Measurements from ENCODE around the gene OR51B2.
"Not testable (repeated sequence)": the region's sequence is repeated elsewhere in the genome, so short reads cannot be mapped to it uniquely, and the experiment has no call there.

The OR51B2 gene

DNA sequence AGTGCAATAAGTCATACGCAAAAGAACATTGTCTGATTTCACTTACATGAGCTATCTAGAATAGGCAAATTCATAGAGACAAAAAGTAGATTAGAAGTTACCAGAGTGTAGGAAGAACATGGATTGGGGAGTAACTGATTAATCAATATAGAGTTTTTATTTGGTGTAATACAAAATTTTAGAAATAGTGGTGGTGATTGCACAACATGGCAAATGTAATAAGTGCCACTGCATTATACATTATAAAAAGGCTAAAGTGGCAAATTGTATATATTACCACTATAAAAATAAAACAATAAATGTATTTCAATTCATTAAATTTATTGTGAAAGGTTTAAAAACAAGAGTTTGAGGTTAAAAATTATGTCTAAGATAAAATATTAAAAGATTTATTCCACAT, 13.7 kb downstream of the OR51B2 start:
- no peak for DNase-seq

DNA sequence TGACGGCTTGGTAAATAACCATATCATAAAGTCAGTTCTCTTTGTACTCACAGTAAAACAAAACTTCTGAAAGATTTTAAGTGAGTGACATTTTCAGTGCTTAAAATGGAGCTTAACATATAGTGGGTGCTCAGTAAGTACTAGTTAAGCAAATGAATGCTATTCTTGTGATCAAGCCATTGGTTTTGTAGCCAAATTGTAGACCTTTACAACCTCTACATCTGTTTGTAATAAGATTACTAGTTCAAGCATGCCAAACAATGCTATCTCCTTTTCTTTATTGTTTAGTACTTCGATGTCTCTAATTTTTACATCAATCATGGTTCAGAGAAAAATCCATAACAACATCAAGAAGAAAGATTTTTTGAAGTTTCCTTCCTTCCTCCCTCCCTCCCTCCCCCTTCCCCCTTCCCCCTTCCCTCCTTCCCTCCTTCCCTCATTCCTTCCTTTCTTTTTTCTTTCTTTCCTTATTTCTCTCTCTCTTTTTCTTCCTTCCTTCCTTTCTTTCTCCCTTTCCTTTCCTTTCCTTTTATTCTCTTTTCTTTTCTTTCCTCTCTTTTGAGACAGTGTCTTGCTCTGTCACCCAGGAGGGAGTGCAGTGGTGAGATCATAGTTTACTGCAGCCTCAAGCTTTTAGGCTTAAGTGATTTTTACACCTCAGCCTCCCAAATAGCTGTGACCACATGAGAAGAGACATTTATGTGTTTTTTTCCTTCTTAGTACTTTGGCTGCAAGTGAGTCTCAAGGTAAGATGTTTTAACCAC, 16.7 kb downstream of the OR51B2 start:
- no peak for DNase-seq

DNA sequence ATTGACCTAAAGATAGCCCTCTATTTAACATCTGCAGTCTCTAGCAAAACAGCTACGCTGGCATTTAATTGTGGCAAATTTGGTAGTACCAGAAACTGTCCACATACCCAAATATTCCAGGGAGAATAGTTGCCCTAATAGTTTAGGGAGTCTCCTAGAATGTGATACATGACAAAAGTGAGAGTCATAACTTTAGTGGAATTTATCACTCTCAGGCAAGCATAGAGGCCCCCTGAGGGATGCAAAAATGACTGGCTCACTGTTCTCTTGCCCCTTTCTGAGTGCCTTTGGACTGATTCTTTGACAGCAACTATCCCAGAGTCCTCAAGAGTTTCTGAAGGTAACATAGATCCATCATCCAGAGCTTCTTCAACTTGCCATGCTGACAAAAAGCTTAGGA, 20.1 kb downstream of the OR51B2 start:
- DNase-seq: peak; percentile 24

DNA sequence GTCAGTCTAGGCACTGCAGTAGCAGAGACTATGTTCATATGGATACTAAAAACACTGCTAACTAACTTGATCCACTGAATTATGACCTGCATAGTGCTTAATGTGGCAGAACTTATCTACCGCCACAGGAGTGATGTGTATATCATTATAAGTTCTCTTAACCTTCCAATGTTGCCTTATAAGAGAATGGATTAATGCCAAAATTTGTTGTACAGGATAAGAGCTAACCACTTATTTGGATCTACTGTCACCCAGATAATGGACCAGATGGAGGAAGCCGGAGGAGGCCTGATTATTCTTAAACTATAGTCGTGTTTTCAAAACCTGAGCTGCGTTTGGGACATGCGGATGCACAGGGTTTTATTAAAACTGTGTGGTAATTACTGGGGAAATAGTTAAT, 20.5 kb downstream of the OR51B2 start:
- no peak for DNase-seq

DNA sequence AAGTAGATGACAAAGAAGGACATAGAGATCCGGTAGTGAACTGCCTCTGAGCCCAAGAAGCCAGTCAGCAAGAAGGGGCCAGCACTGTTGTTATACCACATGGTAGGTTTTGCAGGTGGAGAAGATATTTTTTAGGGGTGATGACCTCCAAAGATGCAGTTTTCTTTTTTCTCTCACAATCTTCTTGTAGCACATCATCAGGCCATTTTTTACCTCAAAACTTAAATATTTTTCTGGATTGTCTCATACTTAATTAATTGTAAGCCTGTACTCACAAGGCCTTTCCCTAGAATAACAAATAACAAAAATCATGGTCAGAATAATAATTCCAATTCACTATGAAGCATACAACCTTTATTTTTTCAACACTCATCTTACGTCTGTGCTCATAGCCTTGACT, 22.3 kb downstream of the OR51B2 start, which contains the start of gene OR51B4:
Gene OR51B4, minus strand, starts transcription at position 101 of the 400 bp plus-strand sequence. Its CDS starts 0 bp downstream, at position 101.
- DNase-seq: no peak

DNA sequence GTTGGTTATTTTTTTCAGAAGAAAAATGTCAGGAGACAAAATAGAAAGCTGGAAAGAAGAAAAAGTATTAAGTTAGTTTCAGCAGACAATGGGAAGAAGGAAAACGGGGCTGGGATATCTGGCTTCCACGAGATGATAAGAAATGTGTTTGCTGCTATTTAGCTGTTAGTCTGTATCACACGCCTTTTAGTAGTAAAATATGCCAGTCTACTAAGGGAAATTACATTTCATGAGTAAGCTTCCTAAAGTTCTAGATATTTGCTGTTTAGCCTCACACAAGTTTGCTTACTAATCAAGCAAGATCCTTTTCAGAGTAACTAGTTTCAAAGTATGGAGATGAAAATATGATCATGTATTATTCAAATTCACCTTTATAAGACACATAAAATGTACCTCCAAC, 23.8 kb downstream of the OR51B2 start:
- DNase-seq: no peak

DNA sequence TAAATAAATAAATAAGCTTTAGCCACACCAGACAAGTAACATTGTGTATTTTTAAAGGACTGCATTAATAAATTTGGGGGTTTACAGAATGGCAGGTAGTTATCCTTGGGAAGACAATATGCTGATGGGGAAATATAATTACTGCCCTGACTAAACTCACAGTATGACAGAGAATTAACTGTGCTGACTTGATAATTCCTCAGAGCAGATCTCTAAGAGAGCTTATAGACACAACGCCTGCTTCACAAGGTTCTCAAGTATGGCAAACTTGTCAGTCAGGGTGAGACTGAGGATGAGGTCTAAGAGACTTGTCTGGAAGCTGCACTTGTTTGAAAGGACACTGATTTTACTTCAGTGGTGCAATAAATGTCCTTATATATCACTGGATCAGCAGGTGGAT, 25.6 kb downstream of the OR51B2 start:
- DNase-seq: no peak

DNA sequence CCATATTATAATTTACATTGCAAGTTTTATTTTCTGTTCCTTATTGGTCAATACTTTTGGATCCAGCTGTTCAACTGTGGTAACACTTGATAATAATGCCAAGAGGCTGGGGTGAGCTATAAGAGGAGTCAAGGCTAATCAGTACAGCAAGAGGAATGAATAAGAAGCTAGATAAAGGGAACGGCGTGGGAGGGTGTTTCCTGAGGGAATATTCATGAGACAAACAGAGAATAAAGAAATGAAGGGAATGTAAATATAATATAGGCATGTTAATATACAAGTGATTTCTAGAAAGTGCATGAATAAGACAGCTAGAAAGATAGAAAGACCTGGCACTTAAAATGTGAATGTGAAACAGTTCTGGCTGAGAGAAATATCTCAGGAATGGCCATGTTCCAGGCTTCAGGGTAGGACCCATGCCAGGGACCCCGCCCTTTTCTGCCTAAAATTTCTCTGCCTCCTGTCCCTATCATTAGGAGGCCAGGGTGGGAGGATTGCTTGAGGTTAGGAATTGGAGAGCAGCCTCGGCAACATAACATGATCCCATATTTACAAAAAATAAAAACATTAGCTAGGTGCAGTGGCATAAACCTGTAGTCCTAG, 26.3 kb downstream of the OR51B2 start:
- DNase-seq: no peak

DNA sequence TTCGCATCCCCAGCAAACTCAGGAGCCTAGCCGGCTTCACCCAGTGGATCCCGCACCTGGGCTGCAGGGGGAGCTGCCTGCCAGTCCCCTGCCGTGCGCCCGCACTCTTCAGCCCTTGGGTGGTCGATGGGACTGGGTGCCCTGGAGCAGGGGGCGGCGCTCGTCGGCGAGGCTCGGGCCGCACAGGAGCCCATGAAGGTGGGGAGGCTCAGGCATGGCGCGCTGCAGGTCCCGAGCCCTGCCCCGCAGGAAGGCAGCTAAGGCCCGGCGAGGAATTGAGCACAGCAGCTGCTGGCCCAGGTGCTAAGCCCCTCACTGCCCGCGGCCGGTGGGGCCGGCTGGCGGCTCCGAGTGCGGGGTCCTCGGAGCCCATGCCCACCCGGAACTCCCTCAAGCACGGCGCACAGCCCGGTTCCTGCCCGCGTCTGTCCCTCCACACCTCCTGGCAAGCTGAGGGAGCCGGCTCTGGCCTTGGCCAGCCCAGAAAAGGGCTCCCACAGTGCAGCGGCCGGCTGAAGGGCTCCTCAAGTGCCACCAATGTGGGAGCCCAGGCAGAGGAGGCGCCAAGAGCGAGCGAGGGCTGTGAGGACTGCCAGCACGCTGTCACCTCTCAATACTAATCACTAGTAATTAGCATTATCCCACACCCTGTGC, 29.6 kb downstream of the OR51B2 start:
- not testable (repeated sequence) for DNase-seq

DNA sequence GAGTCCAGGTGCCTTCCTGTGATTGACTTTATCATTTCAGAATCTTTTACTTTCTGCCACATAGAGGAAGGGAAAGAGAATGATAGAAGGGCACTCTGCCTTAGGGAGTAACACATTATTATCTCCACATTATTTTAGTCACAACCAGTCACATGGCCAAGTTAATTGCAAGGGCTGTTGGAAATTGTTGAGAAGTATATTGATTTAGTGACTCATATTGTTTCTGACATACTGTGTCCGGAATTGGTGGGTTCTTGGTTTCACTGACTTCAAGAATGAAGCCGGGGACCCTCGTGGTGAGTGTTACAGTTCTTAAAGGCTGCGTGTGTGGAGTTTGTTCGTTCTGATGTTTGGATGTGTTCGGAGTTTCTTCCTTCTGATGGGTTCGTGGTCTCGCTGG, 31.1 kb downstream of the OR51B2 start:
- peak; percentile 15 for DNase-seq

DNA sequence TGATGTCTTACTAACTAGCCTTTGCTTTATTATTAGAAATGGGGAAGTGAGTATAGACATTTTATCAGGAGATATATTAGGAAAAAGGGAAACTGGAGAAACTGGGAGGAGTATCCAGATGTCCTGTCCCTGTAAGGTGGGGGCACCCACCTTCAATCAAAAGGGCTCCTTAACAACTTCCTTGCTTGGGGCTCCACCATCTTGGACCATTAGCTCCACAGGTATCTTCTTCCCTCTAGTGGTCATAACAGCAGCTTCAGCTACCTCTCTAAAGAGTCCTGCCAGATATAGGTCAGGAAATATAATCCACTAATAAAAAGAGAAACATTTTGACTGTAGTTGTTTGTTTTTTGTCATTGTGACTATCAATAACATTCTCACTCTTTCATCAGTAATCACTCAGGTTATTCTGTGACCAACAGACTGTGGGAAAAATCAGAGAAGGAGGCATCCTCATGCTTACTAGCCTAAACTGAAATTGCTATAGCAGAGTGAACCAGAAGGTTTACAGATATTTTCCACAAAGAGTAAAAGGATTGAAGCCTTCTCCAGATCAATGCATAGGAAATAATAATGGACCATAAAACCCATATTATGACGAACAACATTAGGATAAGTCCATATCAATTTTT, 32.8 kb downstream of the OR51B2 start:
- DNase-seq: peak; percentile 55

DNA sequence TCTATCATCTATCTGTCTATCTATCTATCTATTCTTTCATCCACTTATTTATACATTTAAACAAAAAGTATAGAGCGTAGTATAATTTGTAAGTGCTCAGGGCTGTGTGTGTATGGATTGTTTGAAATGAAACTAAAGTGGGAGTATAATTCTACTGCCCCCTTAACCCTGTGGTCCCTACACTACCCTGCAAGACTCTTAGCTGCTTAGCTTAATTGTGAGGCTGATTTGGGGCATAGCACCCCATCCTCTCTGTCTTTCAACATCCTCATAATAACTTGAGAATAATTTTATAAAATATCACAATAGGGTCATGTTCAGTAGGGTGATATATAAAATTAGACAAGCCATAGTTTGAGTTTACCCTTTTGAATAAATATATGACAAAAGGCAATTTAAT, 34.0 kb downstream of the OR51B2 start:
- no peak for DNase-seq

DNA sequence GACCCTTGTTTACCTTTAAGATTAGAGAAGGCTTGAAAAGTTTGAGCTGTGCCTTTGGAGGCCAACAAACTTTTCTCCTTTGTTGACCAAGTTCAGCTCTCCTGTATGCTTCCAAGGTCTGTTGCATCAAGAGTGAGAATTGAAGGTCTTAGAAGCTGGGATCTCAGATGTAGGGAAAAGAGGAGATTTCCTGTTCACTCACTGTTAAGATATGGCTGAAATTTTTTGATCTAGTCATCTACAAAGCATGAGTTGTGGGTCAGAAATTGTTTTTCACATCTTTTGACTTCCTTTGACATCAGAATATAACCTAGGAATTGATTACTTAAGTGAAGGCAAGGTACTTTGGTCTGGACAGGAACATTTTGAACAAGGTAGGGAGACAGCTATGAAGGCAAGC, 34.4 kb downstream of the OR51B2 start:
- DNase-seq: peak; percentile 48

DNA sequence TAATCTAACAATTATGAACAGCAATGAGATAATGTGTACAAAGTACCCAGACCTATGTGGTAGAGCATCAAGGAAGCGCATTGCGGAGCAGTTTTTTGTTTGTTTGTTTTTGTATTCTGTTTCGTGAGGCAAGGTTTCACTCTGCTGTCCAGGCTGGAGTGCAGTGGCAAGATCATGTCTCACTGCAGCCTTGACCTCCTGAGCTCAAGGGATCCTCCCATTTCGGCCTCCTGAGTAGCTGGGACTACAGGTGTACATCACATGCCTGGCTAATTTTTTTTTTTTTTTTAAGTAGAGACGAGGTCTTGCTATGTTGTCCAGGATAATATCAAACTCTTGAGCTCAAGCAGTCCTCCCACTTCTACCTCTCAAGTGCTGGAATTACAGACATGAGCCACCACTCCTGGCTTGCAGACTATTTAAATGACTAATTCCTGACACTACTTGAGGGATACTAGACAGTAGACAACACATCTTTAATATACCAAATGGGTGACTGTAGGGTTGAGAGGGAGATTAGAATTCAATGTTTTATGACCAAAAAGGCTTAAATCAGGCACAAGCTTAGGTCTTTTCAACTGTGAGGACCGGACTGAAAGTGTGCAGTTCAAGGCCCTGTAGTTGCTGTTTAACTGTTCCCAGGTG, 35.1 kb downstream of the OR51B2 start:
- peak; percentile 53 for DNase-seq

DNA sequence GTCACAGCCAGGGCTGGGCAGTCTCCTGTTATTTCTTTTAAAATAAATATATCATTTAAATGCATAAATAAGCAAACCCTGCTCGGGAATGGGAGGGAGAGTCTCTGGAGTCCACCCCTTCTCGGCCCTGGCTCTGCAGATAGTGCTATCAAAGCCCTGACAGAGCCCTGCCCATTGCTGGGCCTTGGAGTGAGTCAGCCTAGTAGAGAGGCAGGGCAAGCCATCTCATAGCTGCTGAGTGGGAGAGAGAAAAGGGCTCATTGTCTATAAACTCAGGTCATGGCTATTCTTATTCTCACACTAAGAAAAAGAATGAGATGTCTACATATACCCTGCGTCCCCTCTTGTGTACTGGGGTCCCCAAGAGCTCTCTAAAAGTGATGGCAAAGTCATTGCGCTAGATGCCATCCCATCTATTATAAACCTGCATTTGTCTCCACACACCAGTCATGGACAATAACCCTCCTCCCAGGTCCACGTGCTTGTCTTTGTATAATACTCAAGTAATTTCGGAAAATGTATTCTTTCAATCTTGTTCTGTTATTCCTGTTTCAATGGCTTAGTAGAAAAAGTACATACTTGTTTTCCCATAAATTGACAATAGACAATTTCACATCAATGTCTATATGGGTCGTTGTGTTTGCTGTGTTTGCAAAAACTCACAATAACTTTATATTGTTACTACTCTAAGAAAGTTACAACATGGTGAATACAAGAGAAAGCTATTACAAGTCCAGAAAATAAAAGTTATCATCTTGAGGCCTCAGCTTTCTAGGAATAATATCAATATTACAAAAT, 35.8 kb downstream of the OR51B2 start:
- DNase-seq: peak; percentile 43

DNA sequence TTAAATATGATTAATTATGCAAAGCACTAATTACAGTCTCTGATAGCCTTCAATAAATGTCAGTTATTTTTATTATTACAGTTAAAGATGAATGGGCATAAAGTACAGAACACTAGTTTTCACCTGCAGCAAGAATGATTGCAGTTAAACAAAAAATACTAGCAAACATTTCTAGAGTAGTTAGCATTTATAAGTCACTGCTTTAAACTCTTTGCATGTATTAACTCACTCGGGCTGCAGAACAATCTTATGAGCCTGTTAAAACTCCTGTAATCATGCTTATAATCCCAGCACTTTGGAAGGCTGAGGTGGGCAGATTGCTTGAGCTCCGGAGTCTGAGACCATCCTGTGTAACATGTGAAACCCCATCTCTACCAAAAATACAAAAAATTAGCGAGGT, 37.2 kb downstream of the OR51B2 start:
- DNase-seq: no peak

DNA sequence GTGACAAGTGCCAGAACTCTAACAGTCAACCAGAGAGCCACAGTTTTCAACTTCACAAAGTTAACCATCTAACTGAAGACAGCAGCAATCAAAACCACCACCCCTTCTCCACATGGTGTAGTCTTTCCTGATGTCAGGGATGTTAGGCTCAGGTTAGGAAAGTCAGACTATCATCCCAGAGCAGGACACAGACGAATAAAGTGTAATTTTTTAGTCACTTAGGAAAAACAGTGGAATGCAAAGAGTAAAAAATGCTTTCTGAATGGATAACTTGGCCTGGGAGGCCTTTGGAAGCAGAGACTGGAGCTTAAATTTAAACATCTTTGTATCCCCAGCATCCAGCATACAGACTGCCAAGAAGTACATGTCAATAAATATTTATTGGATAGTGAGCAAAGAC, 37.7 kb downstream of the OR51B2 start:
- no peak for DNase-seq

DNA sequence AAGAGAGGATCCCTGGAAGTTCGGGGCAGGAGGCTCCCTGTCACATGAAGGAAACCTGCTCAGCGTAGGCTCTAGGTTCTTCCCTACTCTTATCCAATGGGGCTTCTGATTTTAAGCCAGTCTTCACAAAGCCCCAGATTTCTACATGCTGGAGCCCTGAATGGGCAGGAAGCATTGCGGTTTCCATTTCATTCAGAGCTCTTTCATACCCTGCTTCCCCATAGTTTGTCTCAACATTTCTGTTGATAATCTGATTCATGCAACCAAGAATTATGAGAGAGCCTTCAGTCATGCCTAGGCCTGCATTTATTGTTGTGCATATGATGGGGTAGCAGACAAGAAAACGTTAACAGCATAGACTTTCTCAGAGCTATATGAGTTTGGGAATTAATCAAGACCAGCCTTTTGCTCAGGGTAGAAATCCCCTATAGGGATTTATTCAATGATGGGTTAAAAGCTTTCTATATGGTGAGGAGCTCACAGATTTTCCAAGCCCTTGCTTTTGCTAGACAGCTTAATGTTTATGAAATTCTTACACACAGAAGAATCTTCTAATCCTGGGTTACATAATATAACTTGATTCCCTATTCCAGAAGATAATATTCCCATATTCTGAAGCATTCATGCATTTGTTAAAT, 38.3 kb downstream of the OR51B2 start:
- no peak for DNase-seq

DNA sequence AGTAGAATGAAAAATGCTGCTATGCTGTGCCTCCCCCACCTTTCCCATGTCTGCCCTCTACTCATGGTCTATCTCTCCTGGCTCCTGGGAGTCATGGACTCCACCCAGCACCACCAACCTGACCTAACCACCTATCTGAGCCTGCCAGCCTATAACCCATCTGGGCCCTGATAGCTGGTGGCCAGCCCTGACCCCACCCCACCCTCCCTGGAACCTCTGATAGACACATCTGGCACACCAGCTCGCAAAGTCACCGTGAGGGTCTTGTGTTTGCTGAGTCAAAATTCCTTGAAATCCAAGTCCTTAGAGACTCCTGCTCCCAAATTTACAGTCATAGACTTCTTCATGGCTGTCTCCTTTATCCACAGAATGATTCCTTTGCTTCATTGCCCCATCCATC, 39.5 kb downstream of the OR51B2 start:
- no peak for DNase-seq

DNA sequence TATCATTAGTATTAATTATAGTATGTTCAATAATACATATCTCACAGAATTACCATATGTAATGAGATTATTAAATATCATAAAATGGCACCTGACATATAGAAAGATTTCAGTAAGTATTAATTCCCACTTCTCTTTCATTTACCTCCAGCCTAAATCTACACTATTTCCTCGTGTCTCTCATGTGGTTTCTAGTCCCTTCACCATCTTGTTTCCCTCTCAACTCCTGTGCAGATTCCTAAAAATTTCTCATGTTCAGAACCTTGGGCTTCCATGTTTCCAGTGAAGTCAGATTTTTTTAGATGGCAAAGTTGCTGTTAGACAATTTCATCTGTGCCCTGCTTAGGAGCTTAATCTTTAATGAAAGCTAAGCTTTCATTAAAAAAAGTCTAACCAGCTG, 40.2 kb downstream of the OR51B2 start:
- DNase-seq: no peak

DNA sequence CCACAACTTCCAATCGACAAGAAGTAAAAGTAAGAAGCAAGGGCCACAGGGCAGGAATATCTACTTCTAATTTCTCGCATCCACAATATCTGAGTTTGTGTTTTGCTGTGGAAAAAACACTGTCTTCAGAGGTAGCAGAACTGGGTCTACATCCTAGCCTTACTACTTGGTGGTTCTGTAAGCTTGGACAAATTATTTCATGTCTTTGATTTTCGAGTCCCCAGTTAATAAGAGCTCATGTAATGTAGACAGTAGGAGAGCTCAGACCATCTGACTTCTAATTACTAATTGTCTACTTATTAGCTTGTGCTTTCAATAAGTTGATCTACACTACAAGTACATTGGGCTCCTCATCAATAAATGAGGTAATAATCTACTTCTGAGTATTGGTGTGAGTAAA, 41.0 kb downstream of the OR51B2 start:
- no peak for DNase-seq

DNA sequence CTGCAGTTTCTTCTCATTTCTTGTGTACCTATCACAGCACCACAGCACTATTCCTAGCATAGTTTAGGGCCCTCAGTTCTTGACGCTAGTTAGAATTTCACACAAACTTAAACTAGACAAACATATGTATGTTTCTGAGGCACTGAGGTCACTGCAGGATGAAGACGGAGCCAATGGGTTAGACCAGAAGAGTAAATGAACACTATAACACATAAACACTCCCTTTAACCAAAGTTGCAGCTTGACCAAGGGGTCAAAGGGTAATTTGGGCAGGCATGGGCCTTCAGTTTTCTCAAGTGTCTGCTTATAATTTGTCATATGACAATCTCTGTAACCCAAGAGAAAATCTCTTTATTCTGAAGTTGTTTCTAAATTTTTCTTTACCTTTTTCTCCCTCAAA, 41.5 kb downstream of the OR51B2 start:
- no peak for DNase-seq

Data from EL (cell line).